Measurements from ENCODE around the gene SERBP1. TPM values are rescaled to one million over a fixed set of nuclear protein-coding genes. Genes with fewer than 3 reads are reported as not detected.

Gene SERBP1
- total RNA-seq: 100 to 1,000 TPM; 575 to 585 TPM

GRCh38 chr1:67430358-67431155 is at the start of gene SERBP1:
Gene SERBP1 (minus strand): TSS chr1:67430402. CDS start chr1:67430300, 102 bp downstream.
- ChIA-PET POLR2A (interaction anchor here (0.6 to 2.0 kb wide), 8 partner anchors 9 to 258 kb away, joined by 3 to 9 read pairs (median 3); partner anchors contain the start of gene GADD45A), CTCF (interaction anchor here (0.8 to 2.4 kb wide), 3 partner anchors 12 to 96 kb away, joined by 3 to 7 read pairs (median 4); no protein-coding TSS in a partner anchor)

- CTCF ChIA-PET: interaction anchor here (0.9 kb wide), 1 partner anchor 133 kb away, joined by 3 read pairs; no protein-coding TSS in a partner anchor
- POLR2A ChIA-PET: no interaction called here
These were observed 49.1 kb upstream of the SERBP1 start for GRCh38 chr1:67479146-67479891.

GRCh38 chr1:67476906-67477305 is 46.7 kb upstream of the SERBP1 start:
- CTCF ChIA-PET: no interaction called here
- POLR2A ChIA-PET: interaction anchor here (0.7 kb wide), 1 partner anchor 18 kb away, joined by 4 read pairs; no protein-coding TSS in a partner anchor

GRCh38 chr1:67476006-67476482 is 45.8 kb upstream of the SERBP1 start:
- ChIA-PET POLR2A (no interaction called here), CTCF (no interaction called here)

- CTCF ChIA-PET: no interaction called here
- POLR2A ChIA-PET: no interaction called here
These were observed 41.9 kb upstream of the SERBP1 start for GRCh38 chr1:67472056-67472455.

GRCh38 chr1:67469431-67469830 is 39.2 kb upstream of the SERBP1 start:
- ChIA-PET POLR2A (no interaction called here), CTCF (no interaction called here)

GRCh38 chr1:67468066-67468718 is 38.0 kb upstream of the SERBP1 start:
- ChIA-PET POLR2A (no interaction called here), CTCF (no interaction called here)

GRCh38 chr1:67465375-67465774 is 35.2 kb upstream of the SERBP1 start:
- ChIA-PET CTCF (no interaction called here), POLR2A (no interaction called here)

GRCh38 chr1:67464746-67465145 is 34.5 kb upstream of the SERBP1 start:
- CTCF ChIA-PET: no interaction called here
- POLR2A ChIA-PET: no interaction called here

- ChIA-PET POLR2A (no interaction called here), CTCF (interaction anchor here (1.0 kb wide), 1 partner anchor 37 kb away, joined by 4 read pairs; no protein-coding TSS in a partner anchor)
These were observed 33.9 kb upstream of the SERBP1 start for GRCh38 chr1:67464058-67464457.

- ChIA-PET CTCF (interaction anchor here (1.0 kb wide), 1 partner anchor 37 kb away, joined by 4 read pairs; no protein-coding TSS in a partner anchor), POLR2A (no interaction called here)
These were observed 33.2 kb upstream of the SERBP1 start for GRCh38 chr1:67463298-67463955.

- POLR2A ChIA-PET: no interaction called here
These were observed 30.7 kb upstream of the SERBP1 start for GRCh38 chr1:67460676-67461500.

GRCh38 chr1:67459068-67459467 is 28.9 kb upstream of the SERBP1 start:
- CTCF ChIA-PET: no interaction called here
- POLR2A ChIA-PET: no interaction called here

More at GRCh38 chr1:67460676-67461500, 30.7 kb upstream of the SERBP1 start:
- CTCF ChIA-PET: interaction anchor here (1.1 kb wide), 1 partner anchor 40 kb away, joined by 3 read pairs; no protein-coding TSS in a partner anchor

- POLR2A ChIA-PET: no interaction called here
- CTCF ChIA-PET: no interaction called here
These were observed 28.5 kb upstream of the SERBP1 start for GRCh38 chr1:67458663-67459062.

GRCh38 chr1:67457247-67457646 is 27.0 kb upstream of the SERBP1 start:
- ChIA-PET CTCF (no interaction called here), POLR2A (no interaction called here)

GRCh38 chr1:67451815-67452214 is 21.6 kb upstream of the SERBP1 start:
- ChIA-PET CTCF (no interaction called here), POLR2A (no interaction called here)

- ChIA-PET POLR2A (no interaction called here), CTCF (no interaction called here)
These were observed 21.2 kb upstream of the SERBP1 start for GRCh38 chr1:67451356-67451755.

GRCh38 chr1:67446893-67447292 is 16.7 kb upstream of the SERBP1 start:
- CTCF ChIA-PET: no interaction called here
- POLR2A ChIA-PET: no interaction called here

GRCh38 chr1:67446014-67446413 is 15.8 kb upstream of the SERBP1 start:
- POLR2A ChIA-PET: interaction anchor here (0.7 kb wide), 1 partner anchor 9 kb away, joined by 3 read pairs; no protein-coding TSS in a partner anchor
- CTCF ChIA-PET: interaction anchor here (0.6 kb wide), 1 partner anchor 748 kb away, joined by 5 read pairs; no protein-coding TSS in a partner anchor

Data from activated CD8-positive, alpha-beta memory T cell treated with anti-CD3 and anti-CD28 coated beads for 36 hours (primary cell).